HG02623 (cell line): ENCODE measurements around the gene MTUS2.
"Not testable (repeated sequence)": the region's sequence is repeated elsewhere in the genome, so short reads cannot be mapped to it uniquely, and the experiment has no call there.

Experiments
- ATAC-seq: cut with Tn5 transposase; IDR thresholded peaks from one replicate; pipeline ENCODE4 v1.9.1; 2021; ENCODE audit warnings: moderate library complexity; ENCODE audit not compliant: unreplicated experiment

The MTUS2 gene

GRCh38 chr13:29382021-29382420 is 561.9 kb downstream of the MTUS2 start:
- no peak for ATAC-seq

DNA sequence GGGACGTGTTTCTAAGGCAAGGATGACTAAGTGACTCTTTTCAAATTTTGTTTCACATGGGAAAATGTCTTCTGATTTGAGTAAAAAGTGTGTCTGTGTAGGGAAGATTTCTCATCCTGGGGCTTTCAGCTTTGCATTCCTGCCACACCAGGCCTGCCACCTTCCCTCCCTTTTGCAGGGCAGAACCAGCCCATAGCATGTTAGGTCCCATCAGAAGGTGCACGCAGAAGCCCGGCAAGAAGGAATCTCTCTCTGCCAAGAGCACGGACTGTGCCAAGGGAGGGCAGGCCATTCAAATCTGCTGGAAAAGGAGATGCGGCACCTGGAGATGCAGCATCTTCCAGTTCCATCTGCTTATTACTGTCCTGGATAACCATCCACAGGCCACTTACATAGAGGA is 563.3 kb downstream of the MTUS2 start:
- ATAC-seq: no peak

DNA sequence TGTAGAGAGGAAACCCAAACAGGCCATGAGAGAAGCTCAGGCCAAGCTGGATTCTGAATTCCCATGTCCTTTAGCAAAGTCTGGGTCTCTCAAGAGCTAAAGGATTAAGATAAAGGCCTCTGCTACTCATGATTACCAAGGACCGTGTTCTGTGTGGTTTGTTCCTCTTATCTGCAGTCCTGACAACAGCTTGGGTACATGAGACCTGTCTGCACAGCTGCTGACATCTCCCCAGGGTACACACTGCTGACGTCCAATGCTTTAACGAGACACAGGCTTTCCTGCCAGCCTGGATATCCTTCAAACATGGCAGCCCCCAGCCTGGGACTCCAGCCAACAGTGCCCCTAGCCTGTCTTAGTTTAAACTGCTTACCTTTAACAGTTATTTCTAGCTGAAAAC is 564.3 kb downstream of the MTUS2 start:
- no peak for ATAC-seq

- no peak for ATAC-seq
Measured at GRCh38 chr13:29384871-29385270, 564.7 kb downstream of the MTUS2 start.

DNA sequence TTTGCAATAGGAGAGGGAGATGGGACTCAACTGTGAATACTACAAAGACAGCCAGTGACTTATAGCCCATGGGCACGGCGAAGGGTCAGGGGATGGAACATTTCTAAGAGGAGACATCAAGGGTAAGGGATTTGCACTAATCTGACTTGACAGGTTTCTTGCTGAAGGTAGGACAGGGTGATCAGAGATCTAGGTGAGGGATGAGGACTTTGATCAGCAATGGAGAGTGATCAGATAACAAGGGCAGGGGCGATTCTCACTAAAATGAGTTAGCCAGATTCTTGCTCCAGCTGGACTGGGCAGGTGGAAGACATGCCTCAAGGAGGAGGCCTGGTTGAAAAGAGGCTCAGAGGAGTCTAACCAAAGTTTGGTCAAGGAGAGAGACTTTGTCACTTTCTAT is 566.1 kb downstream of the MTUS2 start:
- no peak for ATAC-seq

- not testable (repeated sequence) for ATAC-seq
Measured at GRCh38 chr13:29390598-29390997, 570.5 kb downstream of the MTUS2 start.

GRCh38 chr13:29396446-29396845 is 576.3 kb downstream of the MTUS2 start:
- ATAC-seq: no peak

- ATAC-seq: no peak
Measured at GRCh38 chr13:29397265-29397664, 577.1 kb downstream of the MTUS2 start.

- ATAC-seq: no peak
Measured at GRCh38 chr13:29402166-29402636, 582.1 kb downstream of the MTUS2 start.

GRCh38 chr13:29405401-29405800 is 585.3 kb downstream of the MTUS2 start:
- no peak for ATAC-seq

- ATAC-seq: no peak
Measured at GRCh38 chr13:29411481-29411880, 591.3 kb downstream of the MTUS2 start.

DNA sequence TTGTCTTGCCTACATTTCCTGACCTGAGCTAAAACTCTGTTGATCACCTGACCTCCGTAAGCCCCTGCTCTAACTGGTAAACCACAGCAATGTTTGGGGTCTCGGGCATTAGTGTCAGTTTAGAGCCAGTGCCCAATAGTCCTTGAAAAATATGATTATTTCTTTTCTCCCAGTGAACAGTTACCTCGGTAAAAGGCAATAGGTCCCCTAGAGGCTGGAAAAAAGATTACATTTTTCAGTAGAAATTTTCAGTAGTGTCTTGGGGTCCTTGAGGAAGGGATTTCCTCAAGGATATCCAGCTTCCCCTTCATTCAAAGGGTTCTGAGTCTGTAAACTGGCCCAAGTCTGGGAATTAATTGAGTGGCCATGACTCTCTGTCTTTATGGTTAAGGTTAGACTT is 597.9 kb downstream of the MTUS2 start:
- ATAC-seq: no peak

DNA sequence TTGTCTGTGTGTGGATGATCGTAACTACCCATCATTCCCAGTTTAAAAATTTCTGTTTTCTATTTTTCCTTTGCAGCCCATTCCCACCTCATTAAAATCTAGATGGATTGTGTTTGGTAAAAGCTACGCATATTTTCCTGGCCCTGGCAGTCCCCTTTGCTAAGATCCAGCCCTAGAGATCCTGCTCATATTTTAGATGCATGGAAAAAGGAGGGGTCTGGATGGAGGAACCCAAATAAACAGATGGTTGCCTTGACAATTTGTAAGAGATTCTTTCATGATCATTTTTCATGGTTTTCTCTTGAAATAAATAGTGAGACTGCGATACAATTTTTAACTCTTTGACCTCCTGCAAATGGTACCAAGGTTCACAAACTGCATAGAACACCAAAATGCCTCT is 601.0 kb downstream of the MTUS2 start:
- no peak for ATAC-seq

GRCh38 chr13:29422015-29422414 is 601.9 kb downstream of the MTUS2 start:
- no peak for ATAC-seq

- ATAC-seq: no peak
Measured at GRCh38 chr13:29423050-29423449, 602.9 kb downstream of the MTUS2 start.

DNA sequence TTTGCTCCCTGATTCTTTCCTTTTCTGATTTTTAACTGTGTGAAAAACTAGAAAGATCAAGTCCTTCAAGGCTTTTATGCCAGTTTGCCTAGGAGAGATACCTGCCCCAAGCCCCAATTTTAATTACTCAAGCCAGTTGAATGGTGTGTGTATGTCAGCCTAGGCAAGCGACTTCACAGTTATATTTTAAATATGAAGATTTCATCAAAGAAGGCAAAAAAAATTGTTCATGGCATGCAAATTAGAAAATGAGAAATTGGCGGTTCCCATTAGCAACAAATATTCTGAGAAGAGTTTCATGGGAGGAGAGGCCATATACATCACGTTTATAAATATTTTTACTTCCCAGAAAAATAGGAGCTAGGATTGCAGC is 607.8 kb downstream of the MTUS2 start:
- no peak for ATAC-seq

- ATAC-seq: no peak
Measured at GRCh38 chr13:29428310-29429181, 608.4 kb downstream of the MTUS2 start.

DNA sequence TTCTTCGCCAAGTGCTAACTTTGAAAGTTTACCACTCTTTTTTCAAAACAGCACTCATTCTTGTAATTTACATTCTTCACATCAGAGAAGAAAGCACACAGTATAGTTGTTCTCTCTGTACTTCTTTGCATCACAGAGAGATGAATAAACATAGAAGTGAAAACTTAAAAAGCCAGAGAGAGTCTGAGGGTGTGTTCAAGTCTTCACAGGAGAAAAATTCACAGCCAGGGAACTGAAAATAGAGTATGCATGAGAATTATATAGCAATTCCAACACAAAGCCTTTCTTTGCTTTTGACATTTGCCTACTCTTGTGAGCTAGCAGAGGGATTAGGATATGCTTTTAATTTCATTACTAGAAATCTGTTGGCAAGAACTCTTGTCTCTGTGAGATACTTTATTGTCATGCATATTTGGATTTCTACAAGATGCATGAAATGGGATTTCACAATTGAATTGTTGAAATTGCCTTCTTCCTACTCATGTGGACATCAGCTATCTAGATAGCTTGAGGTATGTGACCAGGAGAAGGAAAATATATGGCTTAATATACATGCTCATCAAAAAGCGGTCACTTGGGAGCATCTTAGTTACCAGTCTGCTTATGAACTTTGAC is 609.3 kb downstream of the MTUS2 start:
- ATAC-seq: no peak

DNA sequence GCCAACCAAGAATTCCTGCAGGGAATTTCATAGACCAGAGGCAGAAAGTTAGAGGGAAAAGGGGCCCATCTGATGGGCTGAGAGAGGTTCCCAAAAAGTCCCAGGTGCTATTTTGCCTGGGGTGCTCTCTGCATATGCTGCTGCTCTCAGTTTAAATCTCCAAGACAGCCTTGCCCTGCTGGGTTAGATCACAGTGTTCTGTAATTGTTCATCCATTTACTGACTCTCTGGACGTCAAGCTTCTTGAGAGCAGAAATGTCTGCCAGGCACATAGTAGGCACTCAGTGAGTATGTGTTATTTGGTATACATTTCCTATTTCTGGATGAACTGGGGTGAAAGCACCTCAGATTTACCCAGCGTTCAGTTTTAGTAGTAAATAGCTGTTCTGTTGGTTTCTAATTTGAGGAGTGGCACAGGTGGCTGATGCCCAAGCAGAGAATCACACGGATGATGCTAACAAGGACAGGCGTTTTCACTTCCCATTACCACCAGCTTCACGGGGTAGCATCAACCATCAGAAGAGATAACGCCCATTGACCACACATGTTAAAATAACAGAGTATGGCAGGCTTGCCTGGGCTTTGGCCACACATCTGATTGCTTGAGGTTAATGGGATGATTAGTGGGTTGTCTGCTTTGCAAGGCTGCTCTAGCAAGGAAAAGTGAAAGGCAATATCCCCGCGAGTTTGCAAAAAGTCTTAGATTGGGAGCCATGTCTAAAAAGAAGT is 614.2 kb downstream of the MTUS2 start:
- ATAC-seq: no peak

DNA sequence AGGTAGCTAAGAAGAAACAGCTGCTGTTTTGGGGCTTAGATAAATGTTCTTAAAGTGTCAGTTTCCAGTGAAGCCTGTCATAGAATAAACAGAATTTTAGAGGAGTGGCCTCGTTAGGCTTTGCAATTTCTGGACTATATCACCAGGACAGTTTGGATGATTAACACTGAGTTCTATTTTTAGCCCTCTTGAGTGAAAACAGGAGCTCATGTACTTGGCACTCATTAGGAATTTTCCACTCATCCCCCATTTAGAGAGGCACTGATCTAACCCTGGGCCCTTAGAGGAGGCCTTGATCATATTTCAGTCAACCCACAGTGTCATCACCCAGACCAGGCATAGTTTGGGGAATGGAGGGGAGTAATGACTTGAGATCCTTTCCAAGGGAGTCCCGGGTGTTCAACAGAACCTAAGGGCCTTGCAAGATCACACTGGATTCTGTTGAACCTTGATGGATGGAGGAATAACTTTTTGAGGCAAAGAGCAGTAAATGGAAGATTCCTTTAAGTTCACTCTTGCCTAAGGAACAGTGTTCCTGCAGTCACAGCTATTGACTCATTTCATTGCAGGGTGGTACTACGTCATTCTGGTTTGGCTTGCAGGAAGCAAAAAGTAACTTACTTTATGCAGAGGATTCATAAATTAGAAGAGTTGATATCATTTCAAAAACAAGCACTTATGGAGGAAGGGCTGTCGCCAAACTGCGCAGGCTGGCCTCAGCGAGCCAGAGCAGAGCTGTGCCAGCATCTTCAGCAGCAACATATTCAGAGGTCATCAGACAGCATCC is 615.2 kb downstream of the MTUS2 start:
- ATAC-seq: no peak

DNA sequence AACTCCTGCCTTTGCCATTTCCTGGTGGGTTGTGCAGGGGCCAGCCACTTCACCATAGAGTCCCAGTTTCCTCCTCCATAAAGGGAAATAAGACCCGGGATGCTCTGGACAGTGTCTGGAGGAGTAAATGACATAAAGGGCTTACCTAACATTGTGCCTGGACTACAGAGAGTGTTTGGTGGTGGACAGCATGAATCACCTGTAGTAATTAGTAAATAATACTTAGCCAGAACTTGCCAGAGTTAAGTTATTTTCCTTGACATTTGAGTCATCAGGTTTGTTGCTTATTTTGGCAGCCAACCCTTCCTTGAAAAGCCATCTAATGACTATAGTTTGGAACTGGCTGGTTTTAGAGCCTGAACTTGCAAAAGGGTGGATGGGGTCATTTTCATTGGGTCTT is 616.2 kb downstream of the MTUS2 start:
- no peak for ATAC-seq
